Activated naive CD8-positive, alpha-beta T cell treated with anti-CD3 and anti-CD28 coated beads, Interleukin-2, amount 50 U/mL, for 16 hours (primary cell): ENCODE data around the gene CEP112.

Experiments
- DNase-seq: peaks from one replicate; pipeline ENCODE4 v3.0.0-alpha.2; 2020; ENCODE audit warnings: low read depth, low spot score

CEP112 gene

GRCh38 chr17:66191593-66192377 is at the start of gene CEP112:
Gene CEP112 (minus strand): TSS chr17:66192133.
- DNase-seq = peak; percentile 60

GRCh38 chr17:66240630-66241029 is 48.7 kb upstream of the CEP112 start:
- DNase-seq = no peak

GRCh38 chr17:66240013-66240412 is 48.1 kb upstream of the CEP112 start:
- DNase-seq = no peak

GRCh38 chr17:66235377-66235994 is 43.6 kb upstream of the CEP112 start:
- DNase-seq = no peak

- DNase-seq = no peak
Observed at GRCh38 chr17:66234611-66235010, 42.7 kb upstream of the CEP112 start.

- no peak for DNase-seq
Observed at GRCh38 chr17:66233023-66233753, 41.3 kb upstream of the CEP112 start.

GRCh38 chr17:66230922-66231591 is 39.1 kb upstream of the CEP112 start:
- no peak for DNase-seq

GRCh38 chr17:66229783-66230538 is 38.0 kb upstream of the CEP112 start:
- no peak for DNase-seq

- DNase-seq = no peak
Observed at GRCh38 chr17:66228887-66229782, 37.2 kb upstream of the CEP112 start, which contains the start of gene APOH. Gene APOH (minus strand): TSS chr17:66229415. CDS start chr17:66229379, 36 bp downstream.

GRCh38 chr17:66227212-66228045 is 35.5 kb upstream of the CEP112 start:
- no peak for DNase-seq

GRCh38 chr17:66222798-66223350 is 30.9 kb upstream of the CEP112 start:
- DNase-seq = no peak

GRCh38 chr17:66221755-66222530 is 30.0 kb upstream of the CEP112 start:
- DNase-seq = no peak

GRCh38 chr17:66221343-66221742 is 29.4 kb upstream of the CEP112 start:
- DNase-seq = no peak

- no peak for DNase-seq
Observed at GRCh38 chr17:66220079-66220835, 28.3 kb upstream of the CEP112 start.

- no peak for DNase-seq
Observed at GRCh38 chr17:66215529-66215911, 23.6 kb upstream of the CEP112 start.

GRCh38 chr17:66214884-66215528 is 23.1 kb upstream of the CEP112 start:
- no peak for DNase-seq
